ENCODE measurements around the gene ANKS3. TPM values are rescaled to one million over a fixed set of nuclear protein-coding genes. Genes with fewer than 3 reads are reported as not detected.

ANKS3 gene
- total RNA-seq, 1 donor = 33.2 TPM

GRCh38 chr16:4668313-4668960 lies 65.6 kb downstream of the ANKS3 start:
- no peak for TF ChIP-seq CTCF (IDR thresholded peaks at IDR 0.05; ENCODE audit: insufficient read depth, low read depth, low read length)
- no peak overlapping the region for H3K4me3 ChIP-seq (ENCODE audit: low read depth, low read length)
- DNase-seq (ENCODE audit: low read depth) = no peak

GRCh38 chr16:4667203-4667963 lies 66.7 kb downstream of the ANKS3 start:
- TF ChIP-seq CTCF (IDR thresholded peaks at IDR 0.05; ENCODE audit: insufficient read depth, low read depth, low read length) = no peak
- DNase-seq (ENCODE audit: low read depth) = no peak
- no peak overlapping the region for H3K4me3 ChIP-seq (ENCODE audit: low read depth, low read length)

GRCh38 chr16:4666537-4667202 lies 67.4 kb downstream of the ANKS3 start:
- no peak for TF ChIP-seq CTCF (IDR thresholded peaks at IDR 0.05; ENCODE audit: insufficient read depth, low read depth, low read length)
- DNase-seq (ENCODE audit: low read depth) = no peak

GRCh38 chr16:4664538-4665418 lies 69.3 kb downstream of the ANKS3 start:
- TF ChIP-seq CTCF (IDR thresholded peaks at IDR 0.05; ENCODE audit: insufficient read depth, low read depth, low read length) = no peak
- no peak overlapping the region for H3K4me3 ChIP-seq (ENCODE audit: low read depth, low read length)
- peak; percentile 48 for DNase-seq (ENCODE audit: low read depth)

More at GRCh38 chr16:4666537-4667202, 67.4 kb downstream of the ANKS3 start:
- H3K4me3 ChIP-seq (ENCODE audit: low read depth, low read length) = no peak overlapping the region

- peak; percentile 7 for DNase-seq (ENCODE audit: low read depth)
- no peak for TF ChIP-seq CTCF (IDR thresholded peaks at IDR 0.05; ENCODE audit: insufficient read depth, low read depth, low read length)
- H3K4me3 ChIP-seq (ENCODE audit: low read depth, low read length) = no peak overlapping the region
Observed at GRCh38 chr16:4663777-4664465, 70.2 kb downstream of the ANKS3 start.

- no peak overlapping the region for H3K4me3 ChIP-seq (ENCODE audit: low read depth, low read length)
- TF ChIP-seq CTCF (IDR thresholded peaks at IDR 0.05; ENCODE audit: insufficient read depth, low read depth, low read length) = no peak
- no peak for DNase-seq (ENCODE audit: low read depth)
Observed at GRCh38 chr16:4663465-4663776, 70.7 kb downstream of the ANKS3 start.

All from fibroblast of villous mesenchyme (primary cell).